K562 (cell line): ENCODE measurements around the gene UCN. TPM values are rescaled to one million over a fixed set of nuclear protein-coding genes. Genes with fewer than 3 reads are reported as not detected.
A peak's percentile ranks its signal among the peaks of the same experiment; 100 is the strongest.

ENCODE experiments used
- ATAC-seq: fragments of 200-7000 bp; cut with Tn5 transposase; 3 replicates; pipeline ENCODE4 v1.9.1; 2020; ENCODE audit warnings: moderate library complexity
- BruUV-seq: library from RNA; stranded (reverse); fragments of 400-500 nt; replicated peaks from 2 replicates; lab custom pipeline; 2021; lab: Mats Ljungman, UMichigan
- CTCF ChIA-PET: fragments of 300-600 bp; formaldehyde crosslinking; extraction: SDS; loops from one replicate; lab custom pipeline; 2021; ENCODE audit warnings: low intra/inter-chr PET ratio; lab: Yijun Ruan, JAX
- POLR2A ChIA-PET: fragments of 300-600, 350-650 bp; sonication (Branson Sonifier 250); formaldehyde crosslinking; extraction: SDS; loops from one replicate; lab custom pipeline; 2021; ENCODE audit warnings: antibody characterized with exemption, inconsistent platforms; lab: Yijun Ruan, JAX
- DNase-seq, 4 experiments: peaks; one replicate each; pipeline versions ENCODE4 v3.0.0 to v3.0.0-alpha.2; 2011 to 2018; ENCODE audit warnings: low spot score in 3 of 4, mixed read lengths in 3 of 4; ENCODE audit errors: extremely low read depth in 1 of 4
- FAIRE-seq: peaks from 2 replicates; lab custom pipeline; 2011; peaks lifted over from hg19 to GRCh38; lab: Jason Lieb, UNC
- H2AFZ ChIP-seq: 2 replicates; pipeline ENCODE4 v1.6.0; 2011; ENCODE audit warnings: low read depth, low read length, control low read depth, inconsistent platforms
- H3K27ac ChIP-seq: fragments of 200-600 bp; 3 replicates; pipeline ENCODE4 v1.8.0; 2011; ENCODE audit warnings: low read depth, mild to moderate bottlenecking, control low read depth, inconsistent platforms, low read length, moderate library complexity, mixed read lengths; ENCODE audit errors: extremely low read depth
- H3K27me3 ChIP-seq, 2 experiments: fragments of 300-600 bp in 1 of 2; 2 replicates in 1 of 2; 3 replicates in 1 of 2; pipeline versions ENCODE4 v1.6.0 to v1.8.0; 2011; ENCODE audit warnings: inconsistent platforms in 2 of 2, low read length in 2 of 2, mild to moderate bottlenecking in 1 of 2, mixed read lengths in 1 of 2, moderate library complexity in 1 of 2; ENCODE audit not compliant: control insufficient read depth in 2 of 2, insufficient read depth in 2 of 2
- H3K36me3 ChIP-seq: fragments of 300-600 bp; 3 replicates; pipeline ENCODE4 v1.8.0; 2011; ENCODE audit warnings: mild to moderate bottlenecking, low read length, inconsistent platforms; ENCODE audit not compliant: control insufficient read depth, insufficient read depth
- H3K4me1 ChIP-seq, 2 experiments: fragments of 200-600 bp in 1 of 2; replicated peaks in 1 of 2; 2 replicates in 1 of 2; 3 replicates in 1 of 2; pipeline versions ENCODE4 v1.5.1 to v1.8.0; 2011; ENCODE audit warnings: inconsistent platforms in 2 of 2, low read length in 2 of 2, mild to moderate bottlenecking in 1 of 2, mixed read lengths in 1 of 2, moderate library complexity in 1 of 2; ENCODE audit not compliant: control insufficient read depth in 2 of 2, insufficient read depth in 2 of 2
- H3K4me2 ChIP-seq: 2 replicates; pipeline ENCODE4 v1.6.1; 2011; ENCODE audit warnings: low read length, control low read depth, inconsistent platforms, mixed read lengths; ENCODE audit not compliant: insufficient read depth
- H3K4me3 ChIP-seq: fragments of 200-600 bp; sonication (generic), shearing (Covaris generic); 2 replicates; pipeline ENCODE4 v1.5.1; 2016; ENCODE audit warnings: control low read depth, inconsistent platforms
- H3K79me2 ChIP-seq: fragments of 200-600 bp; 3 replicates; pipeline ENCODE4 v1.8.0; 2011; ENCODE audit warnings: low read length, inconsistent platforms; ENCODE audit not compliant: control insufficient read depth, insufficient read depth
- H3K9ac ChIP-seq, 2 experiments: 2 replicates each; pipeline versions ENCODE4 v1.6.0 to v1.6.1; 2011; ENCODE audit warnings: low read depth in 2 of 2, low read length in 2 of 2, control low read depth in 1 of 2, inconsistent platforms in 1 of 2, mild to moderate bottlenecking in 1 of 2, mixed read lengths in 1 of 2; ENCODE audit not compliant: insufficient read depth in 1 of 2
- H3K9me1 ChIP-seq: one replicate; pipeline ENCODE4 v1.6.0; 2011; ENCODE audit warnings: inconsistent platforms, mild to moderate bottlenecking, low read length, moderate library complexity; ENCODE audit not compliant: control insufficient read depth, insufficient read depth
- H3K9me3 ChIP-seq: replicated peaks from 2 replicates; pipeline ENCODE4 v1.5.1; 2011; ENCODE audit warnings: low read depth, low read length, inconsistent platforms; ENCODE audit not compliant: control insufficient read depth, insufficient read depth
- H4K20me1 ChIP-seq: replicated peaks from 2 replicates; pipeline ENCODE4 v1.6.1; 2011; ENCODE audit warnings: low read length, inconsistent platforms, mixed read lengths; ENCODE audit not compliant: control insufficient read depth, insufficient read depth
- AFF1 ChIP-seq, 2 experiments: fragments of 450-650 bp; IDR thresholded peaks; 2 replicates each; pipeline ENCODE4 v1.6.1; 2018; ENCODE audit warnings: mild to moderate bottlenecking in 2 of 2, low read depth in 1 of 2; ENCODE audit not compliant: partially characterized antibody in 2 of 2
- ARHGAP35 ChIP-seq: fragments of 450-650 bp; IDR thresholded peaks from 2 replicates; pipeline ENCODE4 v1.6.1; 2018; ENCODE audit not compliant: partially characterized antibody
- DLX4 ChIP-seq: fragments of 250-450 bp; sonication (Bioruptor Pico); IDR thresholded peaks from 2 replicates; pipeline ENCODE4 v1.6.1; 2021; ENCODE audit warnings: mild to moderate bottlenecking
- ESRRA ChIP-seq: fragments of 450-650 bp; IDR thresholded peaks from 2 replicates; pipeline ENCODE4 v1.6.1; 2014; ENCODE audit warnings: low read depth, mild to moderate bottlenecking, moderate library complexity, borderline replicate concordance
- FOXO4 ChIP-seq: fragments of 450-650 bp; formaldehyde crosslinking; IDR thresholded peaks from 2 replicates; pipeline ENCODE4 v1.4.0; 2020; ENCODE audit warnings: mild to moderate bottlenecking, moderate library complexity
- HCFC1 ChIP-seq: IDR thresholded peaks from 2 replicates; pipeline ENCODE4 v1.6.1; 2012; ENCODE audit warnings: low read depth, low read length, improper control_type of control experiment
- PHB2 ChIP-seq: fragments of 450-650 bp; IDR thresholded peaks from 2 replicates; pipeline ENCODE4 v1.6.1; 2017; ENCODE audit warnings: low read depth
- RBM17 ChIP-seq: fragments of 200-400 bp; formaldehyde crosslinking; IDR thresholded peaks from 2 replicates; pipeline ENCODE4 v1.6.1; 2017; ENCODE audit warnings: low read depth, mild to moderate bottlenecking, low read length, borderline replicate concordance
- RFX5 ChIP-seq: IDR thresholded peaks from 2 replicates; pipeline ENCODE4 v1.6.1; 2011; ENCODE audit warnings: low read depth, mild to moderate bottlenecking, improper control_type of control experiment, low read length
- SRSF3 ChIP-seq: fragments of 200-400 bp; formaldehyde crosslinking; IDR thresholded peaks from 2 replicates; pipeline ENCODE4 v1.6.1; 2016; ENCODE audit warnings: mild to moderate bottlenecking, low read length, moderate library complexity; ENCODE audit not compliant: insufficient read depth
- WGBS: fragments of 100-300 bp; shearing (Covaris generic); methylation state at CpG from one replicate; pipeline ENCODE4 v1.1.6; 2016; ENCODE audit warnings: low coverage, mixed read lengths; ENCODE audit not compliant: insufficient coverage; ENCODE audit errors: missing lambda C conversion rate; 5-methylcytosine and 5-hydroxymethylcytosine counted together
- in situ Hi-C: fragments of 300-500 bp; cut with MboI; formaldehyde crosslinking; loops from 4 replicates; pipeline ENCODE4 v1.15.0; 2018; ENCODE audit warnings: inconsistent platforms, mixed read lengths
- intact Hi-C: fragments of 100-400 bp; cut with micrococcal nuclease; formaldehyde crosslinking; loops from 2 replicates; pipeline ENCODE4 v1.14.2; 2022
- polyA plus RNA-seq, 8 experiments: library from polyadenylated mRNA; depleted of rRNA in 4 of 8; stranded (reverse) in 5 of 8; unstranded in 3 of 8; fragments of >200 nt; fragmentation: Nextera tagmentation in 2 of 8; fragmentation: Illumina TruSeq in 1 of 8; extraction: Ambion mirVana in 2 of 8; extraction: Trizol in 1 of 8; gene quantifications; 2 replicates each; pipeline versions ENCODE4 v1.2.1 to v1.2.3, GENCODE V29; 2011 to 2014; ENCODE audit warnings: inconsistent platforms in 1 of 8, missing spikeins in 1 of 8
- total RNA-seq, 7 experiments: library from RNA; depleted of rRNA in 6 of 7; stranded (reverse); fragments of >200 nt in 6 of 7; fragmentation: Illumina TruSeq in 2 of 7; extraction: Trizol in 2 of 7; gene quantifications; 2 replicates each; pipeline versions ENCODE4 v1.2.1 to v1.2.3, GENCODE V29; 2011 to 2021; ENCODE audit warnings: low replicate concordance in 1 of 7

Gene UCN
- total and polyA plus RNA-seq, 9 of the 15 experiments (the other 6 are each of a cell fraction or from before 2014, with no cell fraction given): 0.10 to 2.7 (median 0.43) TPM

GRCh38 chr2:27324720-27325119, 16.5 kb upstream of the UCN start (continued):
- TF ChIP-seq PHB2 (no peak), DLX4 (CRISPR knock-in tag) (no peak), RFX5 (no peak)
- TF ChIP-seq, all 486 proteins: peak for 2

- intact Hi-C loops: loop anchor here (1.0 kb wide), 2 partner anchors 33 to 47 kb away; partner anchors contain the start of genes EIF2B4, GTF3C2 and SNX17
- TF ChIP-seq HCFC1: no peak
- TF ChIP-seq SRSF3: no peak
- no peak for TF ChIP-seq ESRRA
- TF ChIP-seq RBM17: no peak
- TF ChIP-seq FOXO4 (CRISPR knock-in tag): no peak
- no peak for TF ChIP-seq ARHGAP35
- no peak for TF ChIP-seq AFF1 (IDR thresholded peaks at IDR 0.05; ENCODE audit: low read depth in 1 of 2, partially characterized antibody in 2 of 2)
Observed at GRCh38 chr2:27323596-27324285, 15.5 kb upstream of the UCN start.

More at GRCh38 chr2:27323596-27324285, 15.5 kb upstream of the UCN start:
- peaks cover 36% of the 10 kb centered on the region for H3K36me3 ChIP-seq
- peak overlapping the region; percentile 98 for H3K27ac ChIP-seq
- H3K4me3 ChIP-seq: peak overlapping the region; percentile 71
- H3K27me3 ChIP-seq: no peaks in the 10 kb centered on the region
- WGBS: 7% methylated on average over 5 of the region's 5 CpGs
- peak overlapping the region; percentile 96 for H3K4me2 ChIP-seq
- ChIA-PET CTCF (interaction anchor here (0.8 kb wide), 1 partner anchor 32 kb away, joined by 3 read pairs; no protein-coding TSS in a partner anchor), POLR2A (interaction anchor here (0.6 to 4.1 kb wide), 7 partner anchors 9 to 359 kb away, joined by 3 to 22 read pairs (median 6); partner anchors contain the start of gene GTF3C2)
- no peaks in the 10 kb centered on the region for H3K9me1 ChIP-seq
- H4K20me1 ChIP-seq: no peaks in the 10 kb centered on the region
- in situ Hi-C loops: no loop called here
- peak overlapping the region; percentile 84 for H2AFZ ChIP-seq
- peak overlapping the region; percentile 97 to 99 for H3K9ac ChIP-seq
- no peaks in the 10 kb centered on the region for H3K9me3 ChIP-seq
- no TSS peak for BruUV-seq
- peaks cover 8 to 21% of the 10 kb centered on the region in 2 experiments; a peak in 4 of 5 replicates for H3K4me1 ChIP-seq
- no peak for FAIRE-seq
- ATAC-seq: peak; percentile 1; the same call in 2 of the 3 replicates
- H3K79me2 ChIP-seq: peaks cover 32% of the 10 kb centered on the region
- DNase-seq: peak in 1 of 4 experiments; percentile 19
